WTC11 (cell line): Measurements from ENCODE around the gene ZNF775.

Experiments used
- KAT7 ChIP-seq: sonication (generic); formaldehyde crosslinking; IDR thresholded peaks from 2 replicates; pipeline ENCODE4 v1.8.1; 2023; ENCODE audit warnings: missing genetic modification reagents, mild to moderate bottlenecking, borderline replicate concordance
- NR3C1 ChIP-seq: sonication (generic); formaldehyde crosslinking; conservative IDR thresholded peaks from 2 replicates; pipeline ENCODE4 v1.8.1; 2023; ENCODE audit warnings: low read depth, mild to moderate bottlenecking, missing genetic modification reagents
- SMAD3 ChIP-seq: sonication (generic); formaldehyde crosslinking; IDR thresholded peaks from 2 replicates; pipeline ENCODE4 v1.8.0; 2022; ENCODE audit warnings: missing genetic modification reagents, mild to moderate bottlenecking, borderline replicate concordance
- TEAD4 ChIP-seq: sonication (generic); formaldehyde crosslinking; IDR thresholded peaks from 2 replicates; pipeline ENCODE4 v1.8.0; 2022; ENCODE audit warnings: mild to moderate bottlenecking, missing genetic modification reagents
- ZNF263 ChIP-seq: sonication (generic); formaldehyde crosslinking; IDR thresholded peaks from 2 replicates; pipeline ENCODE4 v1.8.1; 2022; ENCODE audit warnings: low read depth, mild to moderate bottlenecking, moderate library complexity, missing genetic modification reagents
- TF ChIP-seq, protein P1 (sequence below): fragments of 200-600 bp; IDR thresholded peaks from 2 replicates; pipeline ENCODE4 v1.8.0; 2022; ENCODE audit warnings: antibody characterized with exemption
- TF ChIP-seq, protein P2 (sequence below): sonication (generic); formaldehyde crosslinking; IDR thresholded peaks from 2 replicates; pipeline ENCODE4 v1.8.1; 2023; ENCODE audit warnings: mild to moderate bottlenecking, missing genetic modification reagents, moderate library complexity

DNA sequence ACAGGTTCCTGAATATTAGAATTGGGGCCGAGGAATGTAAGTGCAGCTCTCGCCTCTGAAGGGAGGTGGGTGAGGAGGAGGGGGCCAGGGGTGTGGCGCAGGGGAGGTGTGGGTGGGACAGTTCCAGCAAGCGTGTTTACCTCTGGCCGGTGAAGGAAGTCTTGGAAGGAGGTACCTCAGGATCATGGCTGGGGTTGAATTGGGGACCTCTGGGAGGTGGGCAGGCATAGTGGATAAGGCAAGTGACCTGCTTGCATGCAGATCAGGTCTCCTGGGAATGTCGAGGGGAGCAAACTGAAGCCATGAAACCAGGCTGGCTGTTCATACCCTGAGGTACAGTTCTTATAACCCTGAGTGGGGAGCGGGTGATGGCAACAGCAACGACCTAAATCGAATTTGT, 2.0 kb downstream of the ZNF775 start:
- TF ChIP-seq, protein P1, sequence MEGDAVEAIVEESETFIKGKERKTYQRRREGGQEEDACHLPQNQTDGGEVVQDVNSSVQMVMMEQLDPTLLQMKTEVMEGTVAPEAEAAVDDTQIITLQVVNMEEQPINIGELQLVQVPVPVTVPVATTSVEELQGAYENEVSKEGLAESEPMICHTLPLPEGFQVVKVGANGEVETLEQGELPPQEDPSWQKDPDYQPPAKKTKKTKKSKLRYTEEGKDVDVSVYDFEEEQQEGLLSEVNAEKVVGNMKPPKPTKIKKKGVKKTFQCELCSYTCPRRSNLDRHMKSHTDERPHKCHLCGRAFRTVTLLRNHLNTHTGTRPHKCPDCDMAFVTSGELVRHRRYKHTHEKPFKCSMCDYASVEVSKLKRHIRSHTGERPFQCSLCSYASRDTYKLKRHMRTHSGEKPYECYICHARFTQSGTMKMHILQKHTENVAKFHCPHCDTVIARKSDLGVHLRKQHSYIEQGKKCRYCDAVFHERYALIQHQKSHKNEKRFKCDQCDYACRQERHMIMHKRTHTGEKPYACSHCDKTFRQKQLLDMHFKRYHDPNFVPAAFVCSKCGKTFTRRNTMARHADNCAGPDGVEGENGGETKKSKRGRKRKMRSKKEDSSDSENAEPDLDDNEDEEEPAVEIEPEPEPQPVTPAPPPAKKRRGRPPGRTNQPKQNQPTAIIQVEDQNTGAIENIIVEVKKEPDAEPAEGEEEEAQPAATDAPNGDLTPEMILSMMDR: no peak
- no peak for TF ChIP-seq ZNF263 (CRISPR knock-in tag)
- no peak for TF ChIP-seq SMAD3
- TF ChIP-seq TEAD4 (CRISPR knock-in tag): no peak
- no peak for TF ChIP-seq KAT7
- TF ChIP-seq, protein P2, sequence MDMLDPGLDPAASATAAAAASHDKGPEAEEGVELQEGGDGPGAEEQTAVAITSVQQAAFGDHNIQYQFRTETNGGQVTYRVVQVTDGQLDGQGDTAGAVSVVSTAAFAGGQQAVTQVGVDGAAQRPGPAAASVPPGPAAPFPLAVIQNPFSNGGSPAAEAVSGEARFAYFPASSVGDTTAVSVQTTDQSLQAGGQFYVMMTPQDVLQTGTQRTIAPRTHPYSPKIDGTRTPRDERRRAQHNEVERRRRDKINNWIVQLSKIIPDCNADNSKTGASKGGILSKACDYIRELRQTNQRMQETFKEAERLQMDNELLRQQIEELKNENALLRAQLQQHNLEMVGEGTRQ (CRISPR knock-in tag): no peak
- no peak for TF ChIP-seq NR3C1 (CRISPR knock-in tag)
